HL-60 (cell line): ENCODE measurements around the gene PRKD2.
"Not testable (repeated sequence)": the region's sequence is repeated elsewhere in the genome, so short reads cannot be mapped to it uniquely, and the experiment has no call there.

Experiments
- DNase-seq, 2 experiments: peaks; one replicate each; pipeline ENCODE4 v3.0.0-alpha.2; 2010 to 2020; ENCODE audit warnings: low read depth in 1 of 2, low spot score in 1 of 2
- H3K27ac ChIP-seq: fragments of 250-450 bp; sonication (Bioruptor Pico); replicated peaks from 2 replicates; pipeline ENCODE4 v1.5.1; 2020; ENCODE audit warnings: mild to moderate bottlenecking, moderate library complexity
- H3K27me3 ChIP-seq: fragments of 250-450 bp; sonication (Bioruptor Pico); 2 replicates; pipeline ENCODE4 v1.5.1; 2021; ENCODE audit warnings: mild to moderate bottlenecking, moderate library complexity; ENCODE audit not compliant: insufficient read depth, poor library complexity, severe bottlenecking
- H3K4me3 ChIP-seq: replicated peaks from 2 replicates; pipeline ENCODE4 v1.5.1; 2011; ENCODE audit warnings: mild to moderate bottlenecking, control low read depth, low read length; ENCODE audit not compliant: insufficient read depth
- CTCF ChIP-seq: IDR thresholded peaks from one replicate; pipeline ENCODE4 v1.5.1; 2011; ENCODE audit warnings: low read length, control low read depth, inconsistent platforms; ENCODE audit not compliant: insufficient read depth
- GABPA ChIP-seq: IDR thresholded peaks from 2 replicates; pipeline ENCODE4 v1.6.1; 2012; ENCODE audit warnings: low read depth
- POLR2AphosphoS5 ChIP-seq: IDR thresholded peaks from 2 replicates; pipeline ENCODE4 v1.6.1; 2012; ENCODE audit warnings: low read depth
- SPI1 ChIP-seq: IDR thresholded peaks from 2 replicates; pipeline ENCODE4 v1.6.1; 2012; ENCODE audit warnings: low read depth, mild to moderate bottlenecking, borderline replicate concordance
- TF ChIP-seq, protein P1 (sequence below): IDR thresholded peaks from 2 replicates; pipeline ENCODE4 v1.6.1; 2012; ENCODE audit warnings: low read depth; ENCODE audit not compliant: insufficient replicate concordance

The PRKD2 gene

DNA sequence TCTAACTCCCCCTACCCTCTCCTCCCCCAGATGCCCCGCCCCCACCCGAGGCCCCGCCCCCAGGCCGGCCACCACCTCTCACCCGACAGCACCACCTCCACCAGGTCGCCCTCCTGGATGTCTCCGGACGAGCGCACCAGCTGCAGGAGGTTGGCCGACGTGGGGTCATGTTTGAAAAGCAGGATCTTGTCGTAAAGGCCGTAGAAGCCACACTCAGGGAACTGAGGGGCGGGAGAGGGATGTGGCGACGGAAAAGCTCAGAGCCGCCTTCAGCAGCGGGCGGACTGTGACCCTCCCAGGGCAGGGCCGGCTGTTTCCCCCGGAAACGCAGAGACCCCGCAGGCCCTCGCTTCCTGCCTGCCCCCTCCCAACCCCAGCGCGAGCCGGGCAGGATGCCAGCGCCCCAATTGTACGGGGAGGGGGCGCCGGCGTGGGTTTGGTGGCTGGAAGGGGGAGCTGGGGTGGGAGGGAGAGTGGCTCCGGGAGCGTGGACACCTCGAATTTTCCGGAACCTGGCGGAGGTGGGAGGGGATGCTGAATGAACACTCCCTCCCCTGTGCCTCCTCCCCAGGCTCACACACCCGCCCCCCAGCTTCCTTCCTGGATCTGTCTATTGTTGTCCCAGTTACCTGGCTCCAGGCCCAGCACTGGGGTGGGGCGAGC lies 3.0 kb downstream of the PRKD2 start:
- TF ChIP-seq CTCF (no peak), POLR2AphosphoS5 (no peak), GABPA (no peak), SPI1 (no peak)
- TF ChIP-seq, protein P1, sequence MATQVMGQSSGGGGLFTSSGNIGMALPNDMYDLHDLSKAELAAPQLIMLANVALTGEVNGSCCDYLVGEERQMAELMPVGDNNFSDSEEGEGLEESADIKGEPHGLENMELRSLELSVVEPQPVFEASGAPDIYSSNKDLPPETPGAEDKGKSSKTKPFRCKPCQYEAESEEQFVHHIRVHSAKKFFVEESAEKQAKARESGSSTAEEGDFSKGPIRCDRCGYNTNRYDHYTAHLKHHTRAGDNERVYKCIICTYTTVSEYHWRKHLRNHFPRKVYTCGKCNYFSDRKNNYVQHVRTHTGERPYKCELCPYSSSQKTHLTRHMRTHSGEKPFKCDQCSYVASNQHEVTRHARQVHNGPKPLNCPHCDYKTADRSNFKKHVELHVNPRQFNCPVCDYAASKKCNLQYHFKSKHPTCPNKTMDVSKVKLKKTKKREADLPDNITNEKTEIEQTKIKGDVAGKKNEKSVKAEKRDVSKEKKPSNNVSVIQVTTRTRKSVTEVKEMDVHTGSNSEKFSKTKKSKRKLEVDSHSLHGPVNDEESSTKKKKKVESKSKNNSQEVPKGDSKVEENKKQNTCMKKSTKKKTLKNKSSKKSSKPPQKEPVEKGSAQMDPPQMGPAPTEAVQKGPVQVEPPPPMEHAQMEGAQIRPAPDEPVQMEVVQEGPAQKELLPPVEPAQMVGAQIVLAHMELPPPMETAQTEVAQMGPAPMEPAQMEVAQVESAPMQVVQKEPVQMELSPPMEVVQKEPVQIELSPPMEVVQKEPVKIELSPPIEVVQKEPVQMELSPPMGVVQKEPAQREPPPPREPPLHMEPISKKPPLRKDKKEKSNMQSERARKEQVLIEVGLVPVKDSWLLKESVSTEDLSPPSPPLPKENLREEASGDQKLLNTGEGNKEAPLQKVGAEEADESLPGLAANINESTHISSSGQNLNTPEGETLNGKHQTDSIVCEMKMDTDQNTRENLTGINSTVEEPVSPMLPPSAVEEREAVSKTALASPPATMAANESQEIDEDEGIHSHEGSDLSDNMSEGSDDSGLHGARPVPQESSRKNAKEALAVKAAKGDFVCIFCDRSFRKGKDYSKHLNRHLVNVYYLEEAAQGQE = no peak
- peak in 1 of 2 experiments; percentile 36 for DNase-seq
- Histone ChIP-seq H3K27ac (no peak overlapping the region; the same call in 1 of the 2 replicates), H3K27me3 (no peaks in the 10 kb centered on the region), H3K4me3 (peak overlapping the region; percentile 43)

GRCh38 chr19:46712768-46713338 lies 4.1 kb downstream of the PRKD2 start:
- not testable (repeated sequence) for H3K27ac ChIP-seq, H3K27me3 ChIP-seq, H3K4me3 ChIP-seq, DNase-seq

- no peak overlapping the region for H3K4me3 ChIP-seq
- no peaks in the 10 kb centered on the region for H3K27me3 ChIP-seq
- no peak for DNase-seq
- TF ChIP-seq POLR2AphosphoS5 (no peak), SPI1 (no peak), GABPA (no peak), CTCF (no peak)
- TF ChIP-seq, protein P1 = no peak
- no peak overlapping the region for H3K27ac ChIP-seq
Measured at GRCh38 chr19:46710687-46711086, 6.2 kb downstream of the PRKD2 start.

DNA sequence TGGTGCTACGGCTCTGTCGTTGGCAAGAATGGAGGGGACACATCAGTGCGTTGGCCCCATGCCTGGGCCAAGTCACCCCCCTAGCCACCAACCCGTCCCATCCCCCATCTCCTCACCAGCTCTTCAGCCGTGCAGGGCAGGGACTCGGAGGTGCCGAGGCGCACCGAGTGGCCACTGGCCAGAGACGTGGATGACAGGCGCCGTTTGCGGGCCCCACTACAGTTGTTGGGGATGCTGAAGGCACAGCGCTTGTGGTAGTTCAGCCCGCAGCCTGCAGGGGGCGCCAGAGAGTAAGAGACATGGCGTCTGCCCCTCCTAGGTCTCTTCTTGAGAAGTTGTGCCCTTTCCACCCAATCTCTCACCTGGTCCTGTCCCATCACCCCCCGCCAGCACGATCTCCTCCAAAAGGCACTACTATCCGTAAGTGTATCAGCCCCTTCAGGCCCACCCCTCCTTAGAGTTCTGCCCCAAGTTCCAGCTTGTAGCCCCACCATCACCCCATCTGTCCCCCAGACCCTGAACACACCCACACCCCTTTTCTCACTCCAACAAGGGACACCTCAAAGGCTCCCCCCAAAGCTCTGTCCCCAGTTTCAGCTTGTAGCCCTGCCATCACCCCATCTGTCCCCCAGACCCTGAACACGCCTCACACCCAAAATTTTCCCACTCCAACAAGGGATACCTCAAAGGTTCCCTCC lies 12.4 kb downstream of the PRKD2 start:
- no peak overlapping the region for H3K27ac ChIP-seq
- H3K4me3 ChIP-seq = no peak overlapping the region
- TF ChIP-seq, protein P1 = no peak
- TF ChIP-seq CTCF = peak; percentile 95
- DNase-seq = peak in 1 of 2 experiments; percentile 78
- H3K27me3 ChIP-seq = no peaks in the 10 kb centered on the region
